Keratinocyte (primary cell): Measurements from ENCODE around the gene TUFT1.

Experiments used
- EZH2 ChIP-seq: IDR thresholded peaks from one replicate; pipeline ENCODE4 v1.6.1; 2012; ENCODE audit warnings: inconsistent platforms, mild to moderate bottlenecking, low read length, moderate library complexity
- TF ChIP-seq, protein P1 (sequence below), 3 experiments: IDR thresholded peaks in 1 of 3; conservative IDR thresholded peaks in 1 of 3; optimal IDR thresholded peaks in 1 of 3; 2 replicates in 2 of 3; 3 replicates in 1 of 3; pipeline versions ENCODE3 to v1.5.1; 2011; ENCODE audit warnings: low read length in 3 of 3, mild to moderate bottlenecking in 3 of 3, moderate library complexity in 2 of 3, control low read depth in 1 of 3, inconsistent platforms in 1 of 3; ENCODE audit not compliant: insufficient read depth in 2 of 3; ENCODE audit errors: extremely low read depth in 1 of 3

DNA sequence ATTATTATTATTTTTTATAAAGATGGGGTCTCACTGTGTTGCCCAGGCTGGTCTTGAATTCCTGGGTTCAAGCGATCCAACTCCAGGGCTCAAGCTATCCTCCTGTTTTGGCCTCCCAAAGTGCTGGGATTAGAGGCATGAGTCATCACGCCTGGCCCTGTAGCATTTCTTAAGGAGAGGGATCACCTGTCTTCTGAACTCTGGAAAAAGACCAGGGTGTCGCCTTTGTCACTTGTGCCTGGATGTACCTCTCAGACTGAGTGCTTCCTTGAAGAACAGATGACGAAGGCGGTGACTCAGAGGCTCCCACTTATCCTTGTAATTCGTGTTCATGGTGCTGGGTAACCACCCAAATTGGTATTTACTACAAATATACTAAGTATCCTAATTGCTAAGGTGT lies 31.3 kb upstream of the TUFT1 start:
- TF ChIP-seq, protein P1, sequence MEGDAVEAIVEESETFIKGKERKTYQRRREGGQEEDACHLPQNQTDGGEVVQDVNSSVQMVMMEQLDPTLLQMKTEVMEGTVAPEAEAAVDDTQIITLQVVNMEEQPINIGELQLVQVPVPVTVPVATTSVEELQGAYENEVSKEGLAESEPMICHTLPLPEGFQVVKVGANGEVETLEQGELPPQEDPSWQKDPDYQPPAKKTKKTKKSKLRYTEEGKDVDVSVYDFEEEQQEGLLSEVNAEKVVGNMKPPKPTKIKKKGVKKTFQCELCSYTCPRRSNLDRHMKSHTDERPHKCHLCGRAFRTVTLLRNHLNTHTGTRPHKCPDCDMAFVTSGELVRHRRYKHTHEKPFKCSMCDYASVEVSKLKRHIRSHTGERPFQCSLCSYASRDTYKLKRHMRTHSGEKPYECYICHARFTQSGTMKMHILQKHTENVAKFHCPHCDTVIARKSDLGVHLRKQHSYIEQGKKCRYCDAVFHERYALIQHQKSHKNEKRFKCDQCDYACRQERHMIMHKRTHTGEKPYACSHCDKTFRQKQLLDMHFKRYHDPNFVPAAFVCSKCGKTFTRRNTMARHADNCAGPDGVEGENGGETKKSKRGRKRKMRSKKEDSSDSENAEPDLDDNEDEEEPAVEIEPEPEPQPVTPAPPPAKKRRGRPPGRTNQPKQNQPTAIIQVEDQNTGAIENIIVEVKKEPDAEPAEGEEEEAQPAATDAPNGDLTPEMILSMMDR (optimal IDR thresholded peaks at IDR 0.05 in 1 of 3, IDR thresholded peaks at IDR 0.05 in 1 of 3, conservative IDR thresholded peaks at IDR 0.05 in 1 of 3; ENCODE audit: extremely low read depth in 1 of 3, insufficient read depth in 2 of 3, low read length in 3 of 3), result no peak
- TF ChIP-seq EZH2, result no peak
